Erythroblast (primary cell): ENCODE data around the gene CHAD.

Source experiments
- GATA1 ChIP-seq: IDR thresholded peaks from 2 replicates; pipeline ENCODE4 v1.6.1; 2011; ENCODE audit warnings: low read depth, mild to moderate bottlenecking, control low read depth, low read length, moderate library complexity
- POLR2A ChIP-seq: IDR thresholded peaks from 2 replicates; pipeline ENCODE4 v1.6.1; 2011; ENCODE audit warnings: mild to moderate bottlenecking, low read length

- no peak for TF ChIP-seq POLR2A
- no peak for TF ChIP-seq GATA1
Measured at GRCh38 chr17:50517504-50518383, 49.1 kb upstream of the CHAD start.
